HT1080 (cell line): ENCODE data around the gene SMARCA1. TPM values are rescaled to one million over a fixed set of nuclear protein-coding genes. Genes with fewer than 3 reads are reported as not detected.

Experiments
- DNase-seq: peaks from one replicate; pipeline ENCODE4 v3.0.0-alpha.2; 2015; ENCODE audit warnings: low read depth
- small RNA-seq: library from RNA; depleted of rRNA; stranded (forward); fragments of <200 nt; gene quantifications from one replicate; pipeline ENCODE3, GENCODE V24; 2014
- total RNA-seq: library from RNA; depleted of rRNA; stranded (reverse); fragments of >200 nt; shearing (Covaris generic); gene quantifications from 2 replicates; pipeline ENCODE4 v1.2.3, GENCODE V29; 2014; rRNA removed

The SMARCA1 gene
- total RNA-seq, 1 experiment from 2014 or later, result 28.3 TPM

DNA sequence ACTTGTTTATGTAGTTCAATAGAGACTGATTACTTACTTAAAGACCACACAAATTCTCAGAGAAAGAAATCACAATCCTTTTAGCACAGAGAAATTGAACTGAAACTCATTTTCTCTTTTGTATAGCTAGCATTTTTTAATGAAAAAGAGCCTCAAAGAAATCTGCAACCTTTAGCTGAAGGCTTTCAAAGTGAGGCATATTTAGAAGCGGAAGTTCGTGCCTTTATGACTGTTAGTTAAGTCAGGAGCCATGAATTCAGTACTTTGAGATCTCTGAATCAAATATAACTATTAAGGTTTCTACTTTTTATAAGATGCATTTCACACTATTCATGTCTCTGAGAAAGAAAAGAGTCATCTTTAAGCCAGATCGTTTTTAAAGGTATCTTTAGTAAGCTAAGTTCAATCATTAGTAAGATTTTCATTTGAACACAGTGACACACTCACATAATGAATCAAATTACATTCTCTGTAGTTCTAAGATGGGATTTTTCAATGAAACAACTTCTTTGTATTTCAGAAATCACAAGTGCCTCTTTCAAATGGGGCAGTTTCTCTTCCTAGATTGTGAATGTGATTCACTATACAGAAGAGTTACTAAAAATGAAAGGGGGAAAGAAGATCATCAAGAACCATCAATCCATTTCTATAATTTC lies 61.4 kb downstream of the SMARCA1 start:
- no peak for DNase-seq

GRCh38 chrX:129452523-129452922 lies 70.8 kb downstream of the SMARCA1 start:
- DNase-seq, result no peak

- no peak for DNase-seq
These were observed 73.2 kb downstream of the SMARCA1 start for GRCh38 chrX:129450123-129450522.

DNA sequence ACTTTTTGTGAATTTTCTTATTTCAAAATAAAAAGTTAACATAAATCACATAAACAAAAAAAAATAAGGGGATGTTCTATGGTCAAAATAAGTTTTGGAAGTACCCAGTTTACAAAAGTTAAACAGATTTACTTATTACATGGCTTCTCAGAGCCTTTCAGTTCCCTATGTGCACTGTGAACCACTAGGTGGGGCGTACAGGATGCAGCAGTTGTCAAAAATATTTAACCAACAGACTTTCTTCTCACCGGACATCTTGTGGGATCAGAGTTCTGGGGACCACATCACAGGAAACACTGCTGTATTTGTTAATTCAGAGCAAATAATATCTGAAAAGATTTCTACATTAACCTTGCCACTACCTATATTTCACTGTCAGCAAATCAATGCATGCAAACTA lies 74.1 kb downstream of the SMARCA1 start:
- DNase-seq, result no peak

DNA sequence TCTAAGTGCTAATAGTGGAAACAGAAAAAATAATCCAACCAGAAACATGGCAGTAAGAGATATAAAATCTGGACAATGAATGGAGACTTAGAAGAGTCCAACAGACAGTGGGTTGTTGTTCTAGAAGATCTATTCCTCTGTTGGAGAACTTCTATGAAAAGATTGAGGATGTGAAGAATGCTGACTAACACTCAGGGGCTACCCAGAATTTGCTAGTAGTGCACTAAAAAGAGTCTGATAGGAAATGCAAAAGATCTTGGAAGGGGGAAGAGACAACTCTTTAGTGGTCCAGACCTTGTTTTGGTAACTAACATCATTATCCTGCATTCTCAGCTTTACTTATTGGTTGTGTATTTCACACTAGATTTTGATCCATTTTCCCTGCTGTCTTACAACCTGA lies 77.9 kb downstream of the SMARCA1 start:
- no peak for DNase-seq

GRCh38 chrX:129433945-129434344 lies 89.3 kb downstream of the SMARCA1 start:
- no peak for DNase-seq

- no peak for DNase-seq
These were observed 89.8 kb downstream of the SMARCA1 start for GRCh38 chrX:129433461-129433860.

- no peak for DNase-seq
These were observed 96.0 kb downstream of the SMARCA1 start for GRCh38 chrX:129427267-129427666.

DNA sequence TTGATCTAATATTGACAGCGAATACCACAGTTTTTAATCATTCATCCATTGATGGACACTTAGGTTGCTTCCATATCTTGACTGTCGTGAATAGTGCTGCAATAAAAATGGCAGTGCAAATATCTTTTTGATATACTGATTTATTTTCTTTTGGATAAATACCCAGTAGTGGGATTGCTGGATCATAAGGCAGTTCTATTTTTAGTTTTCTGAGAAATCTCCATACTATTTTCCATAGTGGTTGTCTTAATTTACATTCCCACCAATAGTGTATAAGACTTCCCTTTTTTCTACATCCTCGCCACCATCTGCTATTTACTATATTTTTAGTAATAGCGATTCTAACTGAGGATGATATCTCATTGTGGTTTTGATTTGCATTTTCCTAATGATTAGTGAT lies 100.1 kb downstream of the SMARCA1 start:
- DNase-seq, result no peak

GRCh38 chrX:129404670-129405008 lies 118.7 kb downstream of the SMARCA1 start:
- DNase-seq, result no peak

GRCh38 chrX:129403974-129404669 lies 119.2 kb downstream of the SMARCA1 start:
- DNase-seq, result no peak

Small RNA genes within 50 kb of the gene (small RNA-seq; reads per million reads assigned to genes)
- gene RF01169 (not detected), gene RNA5SP513 (1.2 reads per million, percentile 76 among the genes with 10 or more reads in this experiment), gene RPS26P56 (not detected)

Other genes with a start within 250 kb of the SMARCA1 start
- gene OCRL, start 16.8 kb upstream of the SMARCA1 start, total RNA-seq, result 12.7 and 14.2 TPM in 2 replicates
- gene APLN, start 131.5 kb upstream of the SMARCA1 start, total RNA-seq, result 3.8 and 4.8 TPM in 2 replicates
- not detected in 2 replicates for gene XPNPEP2, start 215.5 kb upstream of the SMARCA1 start, total RNA-seq